Stimulated activated CD8-positive, alpha-beta memory T cell treated with anti-CD3 and anti-CD28 coated beads, Interleukin-4, amount 100 ng/mL, for 4 hours (primary cell): ENCODE results near the gene SCP2.

Source experiments
- DNase-seq, 2 donors: peaks; one replicate each; pipeline ENCODE4 v3.0.0-alpha.2; 2020; ENCODE audit warnings: low read depth in 2 of 2, low spot score in 1 of 2

SCP2 gene, protein sequence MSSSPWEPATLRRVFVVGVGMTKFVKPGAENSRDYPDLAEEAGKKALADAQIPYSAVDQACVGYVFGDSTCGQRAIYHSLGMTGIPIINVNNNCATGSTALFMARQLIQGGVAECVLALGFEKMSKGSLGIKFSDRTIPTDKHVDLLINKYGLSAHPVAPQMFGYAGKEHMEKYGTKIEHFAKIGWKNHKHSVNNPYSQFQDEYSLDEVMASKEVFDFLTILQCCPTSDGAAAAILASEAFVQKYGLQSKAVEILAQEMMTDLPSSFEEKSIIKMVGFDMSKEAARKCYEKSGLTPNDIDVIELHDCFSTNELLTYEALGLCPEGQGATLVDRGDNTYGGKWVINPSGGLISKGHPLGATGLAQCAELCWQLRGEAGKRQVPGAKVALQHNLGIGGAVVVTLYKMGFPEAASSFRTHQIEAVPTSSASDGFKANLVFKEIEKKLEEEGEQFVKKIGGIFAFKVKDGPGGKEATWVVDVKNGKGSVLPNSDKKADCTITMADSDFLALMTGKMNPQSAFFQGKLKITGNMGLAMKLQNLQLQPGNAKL

GRCh38 chr1:52927212-52928014 lies at the start of gene SCP2:
Gene SCP2 (plus strand): TSS chr1:52927276. CDS start chr1:52927397, 121 bp downstream.
- peak; percentile 45 to 69 for DNase-seq

- no peak for DNase-seq
Observed at GRCh38 chr1:52877554-52877953, 49.5 kb upstream of the SCP2 start.

DNA sequence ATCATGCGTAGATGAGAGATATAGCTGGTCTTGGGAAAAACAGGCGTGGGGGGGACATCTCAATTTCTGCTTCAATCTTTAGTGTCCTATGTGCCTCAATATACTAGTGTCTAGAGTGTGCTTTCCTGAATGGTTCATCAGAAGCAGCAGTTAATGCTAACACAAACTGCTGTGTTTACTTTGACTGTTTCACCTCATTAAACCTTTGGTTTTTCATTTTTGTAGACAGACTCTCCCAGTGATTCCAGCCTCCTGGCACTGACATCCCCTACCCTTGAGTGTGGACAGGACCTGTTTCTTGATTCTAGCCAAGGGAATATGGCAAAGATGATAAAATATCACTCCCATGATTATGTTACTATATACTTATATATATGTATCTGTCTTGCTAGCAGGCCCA lies 46.9 kb upstream of the SCP2 start:
- DNase-seq: no peak

GRCh38 chr1:52887483-52887882 lies 39.6 kb upstream of the SCP2 start:
- DNase-seq: no peak

DNA sequence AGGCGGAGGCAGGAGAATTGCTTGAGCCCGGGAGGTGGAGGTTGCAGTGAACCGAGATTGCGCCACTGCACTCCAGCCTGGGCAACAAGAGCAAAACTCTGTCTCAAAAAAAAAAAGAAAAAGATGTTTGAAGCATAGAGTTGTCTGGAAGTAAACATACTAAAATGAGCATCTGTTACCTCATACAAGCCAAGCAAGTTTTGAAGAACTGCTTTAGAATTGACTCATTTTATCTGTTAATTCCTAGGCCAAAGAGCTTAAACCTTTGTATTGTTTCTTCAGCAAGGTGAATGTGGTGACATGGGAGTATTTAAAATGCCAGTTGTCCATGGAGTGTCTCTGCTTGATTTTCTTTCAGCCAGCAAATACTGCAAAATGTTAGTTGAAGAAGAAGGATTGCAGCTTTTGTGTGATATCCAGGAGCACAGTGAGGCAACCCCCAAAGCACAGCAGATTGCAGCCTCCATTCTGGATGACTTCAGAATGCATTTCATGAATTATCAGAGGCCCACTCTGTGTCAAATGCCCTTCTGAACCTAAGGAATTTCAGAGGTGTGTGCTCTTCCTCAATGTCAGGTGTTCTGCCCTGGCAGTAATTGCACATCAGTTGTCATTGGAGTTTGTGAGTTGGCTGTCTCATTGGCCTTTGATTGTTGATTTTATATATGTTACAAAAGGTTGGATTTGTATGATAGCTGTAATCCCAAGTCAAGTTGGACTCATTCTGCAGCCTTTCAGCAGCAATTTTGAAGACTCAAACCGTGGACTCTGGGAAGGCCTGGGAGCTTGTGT lies 34.5 kb upstream of the SCP2 start:
- DNase-seq: no peak

GRCh38 chr1:52899445-52899894 lies 27.6 kb upstream of the SCP2 start:
- DNase-seq: no peak

DNA sequence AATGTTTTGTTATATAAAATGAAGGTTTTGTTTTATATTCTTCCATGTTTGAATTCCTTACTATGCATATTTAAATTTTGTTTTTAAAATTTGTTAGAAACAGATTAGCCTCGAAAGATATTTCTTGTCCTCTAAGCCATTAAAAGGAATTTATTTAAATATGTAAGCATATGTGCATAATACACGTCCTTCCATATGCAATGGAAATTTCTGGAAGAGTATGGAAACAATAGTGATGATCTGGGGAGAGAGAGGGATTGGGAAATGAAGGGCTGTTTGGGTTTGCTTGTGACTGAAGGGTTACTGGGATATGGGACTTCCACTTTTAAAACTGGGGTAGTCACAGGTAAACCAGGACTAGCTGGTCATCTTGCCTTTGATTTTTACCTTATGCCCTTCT lies 26.7 kb upstream of the SCP2 start:
- no peak for DNase-seq

- DNase-seq: no peak
Observed at GRCh38 chr1:52901384-52901783, 25.7 kb upstream of the SCP2 start.

DNA sequence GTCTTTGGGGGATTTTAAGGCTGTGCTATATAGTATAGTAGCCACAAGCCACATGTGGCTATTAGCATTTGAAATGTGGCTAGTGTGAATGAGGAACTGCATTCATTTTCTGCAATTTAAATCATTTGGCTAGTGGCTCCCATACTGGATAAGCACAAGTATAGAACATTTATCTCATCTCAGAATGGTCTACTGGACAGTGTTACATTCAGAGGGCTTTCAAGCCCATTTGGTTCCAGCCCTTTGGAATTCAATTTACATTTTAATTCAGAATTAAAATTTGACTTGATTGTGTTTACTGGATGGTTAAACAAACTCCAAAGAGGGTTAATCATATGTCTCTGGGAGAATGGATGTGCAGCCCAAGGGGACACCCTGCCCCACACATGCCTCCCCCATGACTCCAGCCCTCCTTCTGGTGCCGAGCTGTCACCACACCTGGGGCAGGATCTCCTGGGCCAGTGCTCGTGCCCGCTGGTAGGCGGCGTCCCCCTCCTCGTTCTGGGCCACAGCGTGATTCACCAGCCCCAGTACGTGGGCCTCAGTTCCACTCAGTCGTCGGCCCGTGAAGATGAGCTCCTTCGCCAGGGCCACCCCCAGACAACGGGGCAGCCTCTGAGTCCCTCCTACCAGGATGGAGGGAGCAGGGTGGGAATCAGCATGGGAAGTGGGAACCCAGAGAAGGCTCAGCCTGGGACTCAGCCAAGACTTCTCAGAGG lies 22.7 kb upstream of the SCP2 start:
- no peak for DNase-seq

GRCh38 chr1:52904927-52905698 lies 22.0 kb upstream of the SCP2 start:
- DNase-seq: no peak

GRCh38 chr1:52906135-52906603 lies 20.9 kb upstream of the SCP2 start:
- no peak for DNase-seq

DNA sequence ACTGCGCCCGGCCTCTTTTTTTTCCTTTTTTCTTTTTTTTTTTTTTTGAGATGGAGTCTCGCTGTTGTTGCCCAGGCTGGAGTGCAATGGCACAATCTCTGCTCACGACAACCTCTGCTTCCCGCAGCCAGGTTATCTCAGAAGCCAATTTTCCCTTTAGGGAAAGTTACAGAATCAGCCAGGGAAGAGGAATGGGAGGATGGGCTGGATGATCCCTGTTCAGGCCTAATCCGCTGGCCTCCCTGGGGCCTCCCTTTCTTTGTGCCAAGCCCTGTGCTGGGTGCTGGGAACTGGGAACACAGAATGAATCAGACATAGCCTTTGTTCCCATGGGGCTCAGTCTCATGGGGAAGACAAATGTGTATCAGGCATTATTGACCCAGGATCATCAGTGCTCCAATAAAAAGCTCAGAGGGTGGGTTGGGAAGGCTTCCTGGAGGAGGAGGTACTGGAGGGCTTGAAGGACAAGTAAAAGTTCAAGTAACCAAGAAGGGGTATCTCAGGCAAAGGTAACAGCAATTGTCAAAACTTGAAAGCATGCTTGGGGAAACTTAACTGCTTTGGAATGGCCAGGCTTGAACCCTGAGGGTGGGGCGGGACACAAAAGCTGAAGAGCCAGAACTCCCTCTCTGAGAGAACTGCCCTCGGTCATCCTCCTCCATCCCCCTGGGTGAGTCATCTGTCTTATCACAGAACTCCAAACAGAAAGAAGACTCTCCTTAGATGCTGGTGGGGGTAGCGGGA lies 19.8 kb upstream of the SCP2 start:
- no peak for DNase-seq

- no peak for DNase-seq
Observed at GRCh38 chr1:52907812-52908153, 19.3 kb upstream of the SCP2 start.

- DNase-seq: no peak
Observed at GRCh38 chr1:52911541-52911940, 15.5 kb upstream of the SCP2 start.

DNA sequence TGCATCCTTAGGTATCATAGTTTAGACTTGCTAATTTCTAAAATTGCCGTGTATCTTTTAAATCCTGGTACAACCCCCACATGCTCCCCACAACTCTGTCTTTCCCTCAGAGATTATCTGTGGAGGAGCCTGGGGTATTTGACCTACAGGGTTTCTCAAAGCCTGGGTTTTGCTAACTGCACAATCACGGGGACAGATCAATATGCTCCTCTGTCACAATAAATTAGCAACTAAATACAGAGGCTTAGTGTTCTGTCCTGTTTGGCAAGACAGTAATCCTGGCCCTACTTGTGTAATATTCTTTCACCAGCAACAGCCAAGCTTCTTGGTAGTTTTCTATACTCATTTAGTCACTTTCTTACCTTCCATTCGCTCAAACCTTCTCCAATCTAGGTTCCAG lies 14.1 kb upstream of the SCP2 start:
- no peak for DNase-seq

- DNase-seq: no peak
Observed at GRCh38 chr1:52913537-52913936, 13.5 kb upstream of the SCP2 start.

DNA sequence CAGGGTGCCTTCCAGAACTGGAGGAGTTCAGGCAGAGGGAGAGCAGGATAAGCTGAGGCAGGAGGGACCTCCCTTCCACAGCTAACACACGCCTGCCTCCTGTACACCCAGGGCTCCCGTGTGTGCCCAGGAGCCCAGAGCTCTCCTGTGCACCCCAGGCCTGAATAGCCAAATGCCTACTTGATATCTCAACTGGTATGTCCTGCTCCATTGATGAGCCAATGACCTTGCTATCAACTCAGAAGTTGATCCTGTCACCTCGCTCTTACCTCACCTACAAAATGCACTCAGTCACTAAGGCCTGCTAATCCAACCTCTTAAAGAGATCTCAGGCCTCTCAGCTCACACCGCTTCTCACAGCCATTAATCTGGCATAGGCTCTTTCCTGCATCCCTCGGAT lies 12.6 kb upstream of the SCP2 start:
- no peak for DNase-seq

- no peak for DNase-seq
Observed at GRCh38 chr1:52915211-52915854, 11.7 kb upstream of the SCP2 start.

DNA sequence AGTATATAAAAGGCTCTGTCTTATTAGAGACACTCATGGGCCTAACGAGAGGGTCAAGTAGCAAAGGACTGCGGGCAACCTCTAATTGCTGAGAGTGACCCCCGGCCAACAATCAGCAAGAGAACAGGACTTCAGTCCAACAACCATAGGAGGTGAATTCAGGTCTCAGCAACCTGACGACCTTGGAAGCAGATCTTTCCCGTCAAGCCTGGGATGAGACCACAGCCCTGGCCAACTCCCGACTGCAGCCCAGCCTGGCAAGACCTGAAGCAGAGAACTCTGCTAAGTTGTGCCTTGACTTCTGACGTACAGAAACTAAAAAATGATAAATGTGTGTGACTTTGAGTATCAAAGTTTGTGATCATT lies 11.2 kb upstream of the SCP2 start:
- DNase-seq: no peak
